Stimulated activated CD8-positive, alpha-beta memory T cell treated with anti-CD3 and anti-CD28 coated beads, Interleukin-15, amount 100 ng/mL, for 1 hour (primary cell): ENCODE data around the gene ADGRV1.
"Not testable (repeated sequence)": the region's sequence is repeated elsewhere in the genome, so short reads cannot be mapped to it uniquely, and the experiment has no call there.

Experiments
- DNase-seq: peaks from one replicate; pipeline ENCODE4 v3.0.0-alpha.2; 2020; ENCODE audit warnings: low read depth

Gene ADGRV1

DNA sequence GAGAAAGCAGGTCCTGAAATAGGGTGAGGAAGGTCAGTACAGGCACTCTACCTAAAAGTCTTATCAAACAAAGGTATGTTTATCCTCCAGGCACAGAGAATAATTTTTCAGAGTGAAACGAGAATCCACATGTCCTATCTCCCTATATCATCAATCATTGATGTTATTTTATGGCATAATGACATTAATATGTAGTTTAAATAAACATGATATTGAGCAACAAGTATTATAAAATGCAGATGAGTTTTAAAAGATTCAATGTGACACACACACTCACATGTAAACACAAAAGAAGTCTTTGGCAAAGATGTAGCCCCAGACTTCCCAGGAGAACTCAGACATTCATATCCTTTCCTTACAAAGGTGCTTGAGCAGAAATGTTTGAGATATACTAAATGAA is 389.1 kb downstream of the ADGRV1 start:
- DNase-seq = no peak

DNA sequence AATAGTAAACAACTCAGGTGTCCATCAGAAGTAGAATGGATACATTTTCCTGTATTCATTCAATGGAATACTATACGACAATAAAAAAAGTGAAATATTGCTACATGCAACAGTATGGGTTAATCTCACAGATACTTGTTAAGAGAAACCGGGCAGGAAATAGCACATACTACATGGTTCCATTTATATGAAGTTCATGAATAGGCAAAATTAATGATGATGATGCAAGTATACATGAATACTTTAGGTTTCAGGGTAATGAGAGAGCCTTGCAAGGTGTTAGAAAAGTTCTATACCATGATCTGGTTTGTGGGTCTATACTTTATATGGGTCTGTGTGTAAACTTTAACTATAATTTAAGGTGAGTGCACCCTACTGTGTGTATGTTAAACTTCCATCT is 390.4 kb downstream of the ADGRV1 start:
- DNase-seq = no peak

GRCh38 chr5:90949469-90950358 is 391.1 kb downstream of the ADGRV1 start:
- no peak for DNase-seq

DNA sequence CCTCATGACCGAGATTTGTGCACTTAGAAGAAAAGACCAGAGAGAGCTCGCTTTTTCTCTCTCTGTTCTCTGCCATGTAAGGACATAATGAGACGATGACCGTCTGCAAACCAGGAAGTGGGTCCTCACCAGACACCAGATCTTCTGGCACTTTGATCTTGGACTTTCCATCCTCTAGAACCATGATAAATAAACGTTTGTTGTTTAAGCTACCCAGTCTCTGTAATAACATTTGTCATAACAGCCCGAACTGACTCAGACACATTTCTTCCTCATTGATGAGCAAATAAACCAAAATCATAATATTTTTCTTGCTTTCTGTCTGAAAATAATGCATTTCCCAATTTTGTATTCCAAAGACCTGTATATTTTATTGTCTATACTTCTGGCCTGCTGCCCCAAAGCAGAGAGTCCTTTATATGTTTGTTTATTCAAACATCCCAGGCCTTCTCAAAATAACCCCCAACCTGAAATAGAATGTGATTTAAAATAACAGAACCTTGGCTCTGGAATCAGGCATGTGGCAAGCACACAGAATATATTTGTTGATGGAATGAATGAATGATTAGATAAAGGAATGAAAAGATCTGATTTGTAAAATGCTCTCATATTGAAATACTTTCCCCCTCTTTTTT is 396.5 kb downstream of the ADGRV1 start:
- DNase-seq = no peak

GRCh38 chr5:90956511-90957097 is 398.0 kb downstream of the ADGRV1 start:
- no peak for DNase-seq

GRCh38 chr5:90957906-90958305 is 399.3 kb downstream of the ADGRV1 start:
- DNase-seq = no peak

DNA sequence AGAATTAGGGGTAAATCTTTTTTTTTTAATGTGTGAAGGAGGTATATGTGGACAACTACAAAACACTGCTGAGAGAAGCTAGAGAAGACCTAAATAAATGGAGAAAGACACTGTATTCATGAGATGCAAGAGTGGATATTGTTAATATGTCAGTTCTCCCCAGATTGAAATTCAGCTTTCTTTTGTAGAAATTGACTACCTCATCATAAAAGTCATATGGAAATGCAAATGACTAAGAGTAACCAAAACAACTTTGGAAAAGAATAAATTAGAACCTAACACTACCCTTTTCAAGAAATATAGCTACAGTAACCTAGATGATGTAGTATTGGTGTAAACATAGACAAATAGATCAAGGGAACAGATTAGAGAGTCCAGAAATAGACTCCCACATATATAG is 400.7 kb downstream of the ADGRV1 start:
- DNase-seq = no peak

DNA sequence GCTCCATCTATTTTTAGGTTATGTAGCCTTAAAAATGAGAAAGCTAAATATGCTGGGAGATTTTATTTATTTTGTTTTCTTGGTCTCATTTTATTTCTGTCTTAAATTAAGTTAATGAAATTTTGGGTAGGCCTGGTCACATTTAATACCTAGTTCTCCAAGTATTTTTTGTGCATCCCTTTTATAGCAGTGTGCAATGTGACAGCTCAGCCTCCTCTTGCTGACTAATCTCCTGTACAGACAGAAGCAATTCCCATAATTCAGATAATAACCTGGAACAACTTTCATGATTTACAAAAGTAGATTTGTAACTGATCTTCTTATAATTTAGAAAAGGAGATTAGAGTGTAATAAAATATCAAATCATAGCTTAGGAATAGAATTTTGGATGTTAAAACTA is 403.9 kb downstream of the ADGRV1 start:
- no peak for DNase-seq

GRCh38 chr5:90965110-90965685 is 406.6 kb downstream of the ADGRV1 start:
- DNase-seq = no peak

DNA sequence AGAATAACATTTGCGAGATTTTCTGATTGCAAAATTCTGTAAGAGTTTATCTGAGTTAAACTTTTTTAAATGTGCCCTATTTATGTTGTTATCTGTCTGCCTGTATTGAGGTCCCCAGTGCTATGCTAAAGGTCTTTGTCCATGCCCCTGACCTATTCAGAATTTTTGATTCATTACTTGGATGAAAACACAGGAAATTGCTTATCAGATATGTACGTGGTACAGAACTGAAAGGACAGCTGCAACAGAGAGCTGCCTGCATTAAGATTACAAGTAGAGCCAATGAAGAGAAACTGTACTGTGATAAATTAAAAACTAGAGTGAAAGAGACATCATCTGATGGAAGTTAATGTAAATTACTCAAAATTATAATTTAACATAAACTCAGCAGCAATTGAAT is 408.8 kb downstream of the ADGRV1 start:
- no peak for DNase-seq

DNA sequence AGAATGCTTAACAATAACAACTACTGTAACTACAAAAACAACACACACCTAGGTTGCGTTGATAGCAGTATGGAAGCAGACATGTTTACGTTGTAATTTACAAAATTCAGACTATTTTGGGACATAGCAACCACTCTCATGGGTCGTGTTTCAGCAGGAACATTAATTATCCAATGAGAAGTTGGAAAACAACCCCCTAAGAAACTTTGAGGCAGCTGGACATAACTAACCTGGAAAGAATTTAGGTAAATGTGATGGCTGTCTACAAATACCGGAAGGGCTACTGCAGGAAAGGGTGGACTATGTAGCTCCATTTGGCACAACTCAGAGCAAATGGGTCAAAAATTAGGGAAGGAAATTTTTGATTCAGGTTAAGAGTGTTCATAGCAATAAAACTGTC is 409.3 kb downstream of the ADGRV1 start:
- DNase-seq = no peak

- no peak for DNase-seq
Measured at GRCh38 chr5:90968319-90968718, 409.7 kb downstream of the ADGRV1 start.

DNA sequence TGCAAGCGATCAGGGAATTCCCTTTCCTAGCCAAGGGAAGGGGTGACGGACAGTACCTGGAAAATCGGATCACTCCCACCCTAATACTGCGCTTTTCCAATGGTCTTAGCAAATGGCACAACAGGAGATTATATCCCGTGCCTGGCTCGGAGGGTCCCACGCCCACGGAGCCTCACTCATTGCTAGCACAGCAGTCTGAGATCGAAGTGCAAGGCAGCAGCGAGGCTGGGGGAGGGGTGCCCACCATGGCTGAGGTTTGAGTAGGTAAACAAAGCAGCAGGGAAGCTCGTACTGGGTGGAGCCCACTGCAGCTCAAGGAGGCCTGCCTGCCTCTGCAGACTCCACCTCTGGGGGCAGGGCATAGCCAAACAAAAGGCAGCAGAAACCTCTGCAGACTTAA is 411.3 kb downstream of the ADGRV1 start:
- not testable (repeated sequence) for DNase-seq

GRCh38 chr5:90981177-90981576 is 422.6 kb downstream of the ADGRV1 start:
- DNase-seq = no peak

DNA sequence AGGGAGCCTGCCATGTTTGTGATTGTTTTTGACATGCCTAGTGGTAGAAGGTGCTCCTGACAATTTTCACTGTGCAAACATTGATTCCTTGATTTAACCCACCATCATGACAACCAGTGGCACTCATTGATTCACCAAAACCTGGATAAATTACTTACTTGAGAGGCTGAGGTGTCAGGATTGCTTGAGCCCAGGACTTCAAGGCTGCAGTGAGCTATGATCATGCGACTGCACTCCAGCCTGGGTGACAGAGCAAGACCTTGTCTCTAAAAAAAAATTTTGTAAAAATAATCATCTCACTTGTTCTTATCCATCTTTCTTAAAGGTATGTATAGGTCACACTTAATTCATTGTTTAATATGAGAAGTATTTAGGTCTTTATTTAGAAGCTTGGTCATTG is 423.2 kb downstream of the ADGRV1 start:
- no peak for DNase-seq

DNA sequence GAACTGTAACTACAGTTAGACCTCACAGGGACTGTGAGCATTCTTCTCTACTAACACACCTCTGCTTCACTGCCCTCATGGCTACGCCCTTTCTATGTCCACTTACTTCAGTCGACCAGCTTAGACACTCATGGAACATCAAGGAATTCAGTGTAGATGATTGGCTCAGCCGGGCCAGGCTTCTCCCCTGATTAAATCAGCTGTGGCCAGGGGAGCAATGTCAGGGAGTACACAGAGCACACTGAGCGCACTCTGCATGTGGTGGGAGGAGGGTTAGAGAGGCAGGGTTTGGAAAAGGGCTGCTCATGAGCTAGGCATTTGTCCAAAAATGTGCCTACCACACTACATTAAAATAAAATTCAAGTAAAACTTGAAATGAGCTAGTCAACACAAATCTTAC is 424.0 kb downstream of the ADGRV1 start:
- no peak for DNase-seq

- no peak for DNase-seq
Measured at GRCh38 chr5:90983148-90983547, 424.6 kb downstream of the ADGRV1 start.

DNA sequence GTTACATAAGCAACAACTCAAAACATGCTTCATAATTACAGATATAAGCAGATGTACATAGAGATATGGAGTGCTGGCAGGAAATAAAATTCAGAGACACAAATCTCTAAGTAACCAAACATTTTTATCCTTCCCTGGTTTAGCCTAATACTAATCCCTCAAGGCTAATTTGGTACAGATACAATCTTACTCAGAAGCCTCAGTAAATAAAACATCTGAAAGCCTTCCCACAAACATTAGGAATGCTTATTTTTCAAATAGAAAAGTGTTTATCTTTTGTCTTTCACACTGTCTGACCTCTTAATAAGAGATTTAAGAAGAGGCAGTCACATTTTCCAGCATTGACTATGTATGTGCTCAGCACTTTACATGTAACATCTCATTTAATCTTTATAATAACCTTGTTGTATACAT is 425.1 kb downstream of the ADGRV1 start:
- DNase-seq = no peak

DNA sequence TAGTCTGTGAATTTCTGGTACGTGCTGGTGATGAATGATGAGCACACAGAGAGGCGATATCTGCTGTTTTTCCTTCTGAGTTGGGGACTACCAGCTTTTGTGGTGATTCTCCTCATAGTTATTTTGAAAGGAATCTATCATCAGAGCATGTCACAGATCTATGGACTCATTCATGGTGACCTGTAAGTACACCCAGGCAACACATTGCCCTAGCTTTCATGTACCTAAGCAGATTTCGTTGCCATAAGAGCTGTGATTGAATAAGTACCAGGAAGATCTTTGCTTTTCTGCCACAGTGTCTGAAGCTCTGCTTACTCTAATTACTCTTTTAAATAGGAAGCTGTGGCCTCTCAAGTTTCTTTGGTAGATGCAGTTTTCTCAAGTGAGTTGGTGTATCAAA is 426.7 kb downstream of the ADGRV1 start:
- no peak for DNase-seq

- no peak for DNase-seq
Measured at GRCh38 chr5:90987726-90988125, 429.1 kb downstream of the ADGRV1 start.

- no peak for DNase-seq
Measured at GRCh38 chr5:90991201-90991600, 432.6 kb downstream of the ADGRV1 start.

- no peak for DNase-seq
Measured at GRCh38 chr5:90994796-90995195, 436.2 kb downstream of the ADGRV1 start.

- DNase-seq = no peak
Measured at GRCh38 chr5:90996089-90996488, 437.5 kb downstream of the ADGRV1 start.
